ENCODE results near the gene NKIRAS1.
A peak's percentile ranks its signal among the peaks of the same experiment; 100 is the strongest.
"Not testable (repeated sequence)": the region's sequence is repeated elsewhere in the genome, so short reads cannot be mapped to it uniquely, and the experiment has no call there.

The NKIRAS1 gene

GRCh38 chr3:23867838-23868237, 49.0 kb downstream of the NKIRAS1 start:
- DNase-seq: no peak

DNA sequence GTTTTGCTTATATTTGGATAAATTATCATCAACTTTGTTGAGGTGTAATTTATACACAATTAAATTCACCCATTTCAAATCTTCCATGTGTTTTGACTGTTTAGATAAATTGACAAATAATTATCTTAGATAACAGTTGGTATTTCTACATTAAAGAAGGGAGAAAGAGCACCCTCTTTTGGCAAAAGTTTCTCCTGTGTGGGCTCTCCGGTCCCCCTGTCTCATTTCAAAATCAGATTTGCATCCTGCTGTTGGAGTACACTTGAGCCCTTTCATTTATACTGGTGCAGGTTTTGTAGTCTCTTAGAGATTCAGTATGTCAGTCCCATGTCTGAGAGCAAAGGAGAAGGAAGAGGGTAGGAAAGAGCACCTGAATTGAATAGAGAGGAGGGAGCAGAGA, 49.4 kb downstream of the NKIRAS1 start:
- DNase-seq: no peak

DNA sequence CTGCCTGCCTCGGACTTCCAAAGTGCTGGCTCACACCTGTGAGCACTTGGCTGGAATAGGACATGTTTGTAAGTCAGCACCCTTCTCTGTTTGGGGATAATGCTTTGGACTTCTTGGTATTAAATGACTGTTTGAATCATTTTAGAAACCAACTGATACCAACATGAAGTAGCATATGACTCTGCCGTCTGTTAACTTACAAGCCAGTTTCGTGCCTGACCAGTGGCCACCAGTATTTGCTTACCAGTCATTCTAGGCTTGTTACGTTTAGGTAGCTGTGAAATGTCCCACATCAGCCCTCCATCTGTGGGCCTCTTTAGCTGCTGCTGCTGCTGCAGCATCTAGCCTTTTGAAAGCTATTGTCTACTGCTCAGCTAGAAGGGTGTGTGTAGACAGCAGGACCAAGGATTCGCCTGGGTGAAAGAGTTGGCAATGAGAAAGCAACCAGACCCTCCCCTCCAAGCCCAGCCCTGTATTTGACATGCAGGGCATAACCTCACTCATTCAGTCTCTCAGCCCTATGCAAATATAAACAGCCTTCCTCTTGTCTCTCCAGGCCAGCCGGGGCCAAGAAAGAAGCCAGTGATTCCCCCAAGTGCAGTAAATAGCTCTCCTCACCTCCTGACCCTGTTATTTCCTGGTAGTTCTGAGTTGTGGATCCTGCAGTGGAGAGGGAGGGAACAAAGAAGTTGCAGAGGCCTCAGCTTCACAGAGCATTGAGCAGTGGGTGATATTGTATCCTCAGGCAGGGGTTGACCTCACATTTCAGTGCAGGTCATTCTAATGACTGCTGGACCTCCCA, 51.0 kb downstream of the NKIRAS1 start:
- peak; percentile 43 to 58 for DNase-seq

GRCh38 chr3:23864931-23865330, 51.9 kb downstream of the NKIRAS1 start:
- no peak for DNase-seq

DNA sequence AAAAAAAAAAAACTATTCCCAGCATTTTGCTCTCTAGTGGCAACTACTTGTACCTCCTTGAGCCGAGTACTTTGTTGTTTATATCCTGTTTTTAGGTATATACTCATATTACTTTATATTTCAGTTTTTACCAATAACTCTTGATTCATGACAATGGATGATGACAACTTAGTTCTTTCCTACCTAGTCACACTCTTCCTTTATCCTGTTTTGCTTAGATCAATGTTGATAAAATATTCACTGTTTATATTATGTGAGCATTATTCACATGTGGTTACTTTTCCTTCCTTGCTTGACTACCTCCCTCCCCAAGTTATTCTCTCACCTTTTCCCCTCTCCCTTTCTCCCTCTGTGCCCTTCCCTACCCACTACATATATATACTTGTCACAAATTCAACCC, 53.7 kb downstream of the NKIRAS1 start:
- DNase-seq: no peak

DNA sequence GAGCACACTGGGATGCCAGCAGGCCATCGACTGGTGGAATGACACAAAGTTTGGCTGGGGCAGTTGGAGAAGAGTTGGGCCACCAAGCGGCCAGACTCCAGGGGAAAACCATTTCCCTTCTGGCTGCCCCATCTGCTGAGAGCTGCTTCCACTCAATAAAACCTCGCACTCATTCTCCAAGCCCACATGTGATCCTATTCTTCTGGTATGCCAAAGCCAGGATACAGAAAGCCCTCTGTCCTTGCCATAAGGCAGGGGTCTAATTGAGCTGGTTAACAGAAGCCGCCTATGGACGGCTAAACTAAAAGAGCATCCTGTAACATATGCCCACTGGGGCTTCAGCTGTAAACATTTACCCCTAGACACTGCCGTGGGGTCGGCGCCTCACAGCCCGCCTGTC, 55.1 kb downstream of the NKIRAS1 start:
- no peak for DNase-seq

DNA sequence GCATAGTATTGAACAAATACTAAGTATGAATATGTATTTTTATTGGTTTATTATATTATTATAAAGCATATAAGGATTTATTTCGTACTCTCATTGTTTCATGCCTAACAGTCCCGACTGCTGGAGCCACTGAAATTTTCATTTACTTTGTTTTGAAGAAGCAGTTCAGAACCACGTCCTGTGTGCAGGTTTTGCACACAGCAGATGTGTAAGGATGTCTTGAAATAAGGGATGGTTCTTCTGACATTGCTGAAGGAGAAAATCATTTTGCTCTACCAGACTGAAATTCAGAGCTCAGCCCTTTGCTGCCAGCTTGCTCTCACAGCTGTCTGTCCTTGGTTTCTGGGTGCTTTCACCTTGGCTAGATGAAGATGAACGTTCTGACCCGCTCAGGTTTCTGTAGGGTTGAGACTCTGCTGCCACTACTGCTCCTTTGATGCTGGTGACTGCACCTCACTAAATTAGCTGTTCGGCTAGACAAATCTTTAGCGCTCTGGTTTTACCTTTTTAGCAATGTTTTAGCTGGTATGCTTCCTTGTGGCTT, 56.9 kb downstream of the NKIRAS1 start:
- no peak for DNase-seq

DNA sequence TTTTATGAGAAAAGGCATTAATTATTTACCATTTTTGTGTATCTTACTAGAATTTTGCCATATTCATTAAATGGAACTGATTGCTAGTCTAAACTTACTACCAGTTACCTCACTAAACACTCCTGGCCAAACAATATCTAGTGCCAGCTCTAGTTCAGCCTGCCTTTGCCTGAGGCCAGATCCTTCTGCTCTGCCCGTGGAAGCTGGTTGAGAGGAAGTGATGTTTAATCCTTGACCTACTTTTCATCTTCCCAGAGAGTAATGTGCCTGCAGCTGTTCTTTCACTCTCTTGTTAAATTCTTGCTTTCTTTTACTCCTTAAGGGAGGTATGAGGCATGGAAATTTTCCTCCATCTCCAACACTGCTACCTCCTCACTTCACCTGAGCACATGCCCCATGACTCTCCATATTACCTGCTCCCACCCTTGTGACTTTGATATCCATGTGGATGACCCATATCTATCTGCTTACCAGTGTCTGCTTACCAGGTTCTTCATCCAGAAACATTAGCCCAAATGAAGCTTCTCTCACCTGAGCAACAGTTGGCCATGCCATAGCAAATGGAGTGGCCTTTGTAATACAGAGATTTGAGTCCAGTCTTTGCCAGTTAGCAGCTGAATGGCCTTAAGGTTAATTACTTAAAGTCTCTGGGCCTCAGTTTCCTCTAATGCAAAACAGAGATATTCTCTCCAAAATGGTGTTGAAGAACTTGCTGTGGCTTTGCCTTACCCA, 57.6 kb downstream of the NKIRAS1 start:
- peak in 1 of 2 donors; percentile 7 for DNase-seq

- DNase-seq: no peak
Observed at GRCh38 chr3:23856286-23856685, 60.5 kb downstream of the NKIRAS1 start.

DNA sequence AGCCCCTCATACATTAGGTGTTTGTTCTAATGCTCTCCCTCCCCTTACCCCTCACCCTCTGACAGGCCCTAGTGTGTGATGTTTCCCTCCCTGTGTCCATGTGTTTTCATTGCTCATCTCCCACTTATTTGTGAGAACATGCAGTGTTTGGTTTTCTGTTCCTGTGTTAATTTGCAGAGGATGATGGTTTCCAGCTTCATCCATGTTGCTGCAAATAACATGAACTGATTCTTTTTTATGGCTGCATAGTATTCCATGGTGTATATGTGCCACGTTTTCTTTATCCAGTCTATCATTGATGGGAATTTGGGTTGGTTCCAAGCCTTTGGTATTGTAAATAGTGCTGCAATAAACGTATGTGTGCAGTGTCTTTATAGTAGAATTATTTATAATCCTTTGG, 67.3 kb downstream of the NKIRAS1 start:
- not testable (repeated sequence) for DNase-seq

GRCh38 chr3:23845326-23846216, 71.2 kb downstream of the NKIRAS1 start:
- DNase-seq: no peak

DNA sequence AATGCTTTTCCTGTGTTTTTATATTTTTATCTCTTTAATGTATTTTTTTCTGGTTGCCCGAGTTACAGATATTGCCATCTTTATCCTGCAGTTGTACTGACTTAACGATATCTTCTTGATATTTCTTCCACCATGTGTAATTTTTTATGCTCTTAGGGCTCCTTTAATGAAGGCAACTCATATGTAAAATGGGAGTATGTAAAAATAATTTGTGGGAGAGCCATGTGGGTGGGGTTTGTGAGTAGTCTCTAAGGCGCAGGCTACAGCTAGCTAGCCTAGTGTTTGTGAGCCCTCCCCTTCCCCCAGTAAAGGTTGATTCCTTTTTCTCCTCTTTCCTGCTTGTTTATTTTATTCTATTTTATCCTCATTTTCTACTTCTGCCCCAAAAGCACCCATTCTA, 72.9 kb downstream of the NKIRAS1 start:
- no peak for DNase-seq
